Brain microvascular endothelial cell (primary cell): ENCODE measurements around the gene GNG12.

Source experiments
- DNase-seq: peaks from one replicate; pipeline ENCODE4 v3.0.0-alpha.2; 2020
- H3K27ac ChIP-seq: fragments of 250-450 bp; sonication (Bioruptor Pico); 2 replicates; pipeline ENCODE4 v1.5.1; 2020; ENCODE audit warnings: mild to moderate bottlenecking, moderate library complexity
- H3K27me3 ChIP-seq: fragments of 250-450 bp; sonication (Bioruptor Pico); replicated peaks from 2 replicates; pipeline ENCODE4 v1.5.1; 2020; ENCODE audit warnings: mild to moderate bottlenecking
- H3K36me3 ChIP-seq: fragments of 250-450 bp; sonication (Bioruptor Pico); replicated peaks from 2 replicates; pipeline ENCODE4 v1.5.1; 2020; ENCODE audit warnings: mild to moderate bottlenecking
- H3K4me3 ChIP-seq: 2 replicates; pipeline ENCODE4 v1.5.1; 2011; ENCODE audit warnings: low read depth, mild to moderate bottlenecking, control low read depth, low read length, moderate library complexity
- in situ Hi-C: cut with HindIII; loops from 2 replicates; pipeline ENCODE4 v1.10.0; 2017; ENCODE audit warnings: low sequenced_read_pairs, low pct_ligation_motif_present
- TF ChIP-seq, protein P1 (sequence below): IDR thresholded peaks from 2 replicates; pipeline ENCODE4 v1.5.1; 2011; ENCODE audit warnings: low read depth, mild to moderate bottlenecking, moderate library complexity, low read length, control low read depth, inconsistent platforms; ENCODE audit errors: missing control alignments

GNG12 gene

DNA sequence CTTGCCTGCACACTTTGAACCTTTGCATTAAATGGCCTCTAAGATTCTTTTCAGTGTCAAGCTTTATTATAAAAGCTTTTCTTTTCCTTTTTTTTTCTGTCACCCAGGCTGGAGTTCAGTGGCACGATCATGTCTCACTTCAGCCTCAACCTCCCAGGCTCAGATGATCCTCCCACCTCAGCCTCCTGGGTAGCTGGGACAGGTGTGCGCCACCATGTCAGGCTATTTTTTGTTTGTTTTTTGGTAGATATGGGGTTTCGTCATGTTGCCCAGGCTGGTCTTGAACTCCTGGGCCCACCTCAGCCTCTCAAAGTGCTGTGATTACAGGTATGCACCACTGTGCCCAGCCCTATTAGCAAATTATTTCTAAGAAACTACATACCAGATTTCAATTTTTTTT lies 95.4 kb downstream of the GNG12 start:
- H3K27me3 ChIP-seq = no peaks in the 10 kb centered on the region
- TF ChIP-seq, protein P1, sequence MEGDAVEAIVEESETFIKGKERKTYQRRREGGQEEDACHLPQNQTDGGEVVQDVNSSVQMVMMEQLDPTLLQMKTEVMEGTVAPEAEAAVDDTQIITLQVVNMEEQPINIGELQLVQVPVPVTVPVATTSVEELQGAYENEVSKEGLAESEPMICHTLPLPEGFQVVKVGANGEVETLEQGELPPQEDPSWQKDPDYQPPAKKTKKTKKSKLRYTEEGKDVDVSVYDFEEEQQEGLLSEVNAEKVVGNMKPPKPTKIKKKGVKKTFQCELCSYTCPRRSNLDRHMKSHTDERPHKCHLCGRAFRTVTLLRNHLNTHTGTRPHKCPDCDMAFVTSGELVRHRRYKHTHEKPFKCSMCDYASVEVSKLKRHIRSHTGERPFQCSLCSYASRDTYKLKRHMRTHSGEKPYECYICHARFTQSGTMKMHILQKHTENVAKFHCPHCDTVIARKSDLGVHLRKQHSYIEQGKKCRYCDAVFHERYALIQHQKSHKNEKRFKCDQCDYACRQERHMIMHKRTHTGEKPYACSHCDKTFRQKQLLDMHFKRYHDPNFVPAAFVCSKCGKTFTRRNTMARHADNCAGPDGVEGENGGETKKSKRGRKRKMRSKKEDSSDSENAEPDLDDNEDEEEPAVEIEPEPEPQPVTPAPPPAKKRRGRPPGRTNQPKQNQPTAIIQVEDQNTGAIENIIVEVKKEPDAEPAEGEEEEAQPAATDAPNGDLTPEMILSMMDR = no peak
- DNase-seq = no peak
- no peak overlapping the region for H3K4me3 ChIP-seq
- in situ Hi-C loops = no loop called here
- H3K36me3 ChIP-seq = peaks cover 10% of the 10 kb centered on the region
- H3K27ac ChIP-seq = peak overlapping the region; percentile 92

DNA sequence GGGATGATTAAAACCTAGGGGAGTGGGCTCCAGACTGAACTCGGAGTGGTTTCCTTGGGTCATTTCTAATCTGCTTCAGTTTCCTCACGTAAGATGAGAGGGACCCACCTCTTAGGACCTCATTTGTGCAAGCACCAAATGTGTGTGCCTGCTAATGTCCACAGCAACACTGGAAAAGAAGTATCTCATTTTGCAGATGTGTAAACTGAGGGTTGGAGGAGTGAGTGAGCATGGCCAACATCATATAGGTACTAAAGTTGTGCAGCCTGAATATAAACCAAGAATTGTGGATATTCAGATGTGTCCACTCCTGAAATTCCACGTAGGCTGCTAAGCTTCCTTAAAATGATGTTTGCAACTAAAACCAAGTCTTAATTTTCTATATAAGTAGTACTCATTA lies 96.5 kb downstream of the GNG12 start:
- H3K4me3 ChIP-seq = no peak overlapping the region
- no peak for DNase-seq
- no peaks in the 10 kb centered on the region for H3K27me3 ChIP-seq
- H3K36me3 ChIP-seq = peaks cover 10% of the 10 kb centered on the region
- peak overlapping the region; percentile 92 for H3K27ac ChIP-seq
- in situ Hi-C loops = no loop called here
- TF ChIP-seq, protein P1 = no peak

DNA sequence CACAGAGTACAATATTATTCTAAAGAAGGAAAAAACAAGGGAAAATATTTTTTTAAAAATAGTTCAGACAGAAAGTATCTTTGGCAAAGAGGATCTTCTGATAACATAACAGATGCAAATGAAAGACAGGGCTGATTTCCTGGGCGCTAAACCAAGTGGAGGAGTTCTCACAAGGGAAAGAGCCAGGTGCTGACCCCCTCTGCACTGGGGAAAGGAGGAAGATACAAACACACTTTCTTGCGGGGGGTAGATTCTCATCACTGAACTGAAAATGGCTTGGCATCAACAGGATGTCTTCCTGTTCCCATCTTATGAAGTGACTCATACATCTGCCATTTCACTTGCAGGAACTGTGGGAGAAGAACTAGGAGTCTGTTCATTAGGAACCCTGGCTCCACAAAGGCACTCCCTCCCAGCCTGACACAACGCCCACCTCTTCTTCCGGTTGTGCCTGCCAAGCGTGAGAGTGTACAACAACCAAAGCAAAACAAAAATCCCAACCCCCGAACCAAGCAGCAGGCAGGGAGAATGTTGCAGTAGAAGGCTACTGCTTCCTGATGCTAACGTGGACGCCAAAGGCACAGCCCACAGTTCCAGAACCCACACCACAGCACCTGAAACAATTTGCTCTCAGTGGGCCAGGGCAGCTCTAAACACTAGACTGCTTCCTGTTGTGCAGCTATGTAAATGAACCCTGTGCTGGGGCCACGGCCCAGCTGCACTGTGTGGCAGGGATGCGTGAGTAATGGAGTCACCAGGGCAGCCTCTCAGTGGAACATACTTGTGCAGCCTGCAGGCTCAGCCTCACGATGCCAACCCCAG lies 97.2 kb downstream of the GNG12 start:
- H3K27ac ChIP-seq = peak overlapping the region; percentile 92
- DNase-seq = peak; percentile 95
- H3K36me3 ChIP-seq = peaks cover 10% of the 10 kb centered on the region
- in situ Hi-C loops = no loop called here
- TF ChIP-seq, protein P1 = no peak
- peak overlapping the region; percentile 18 for H3K4me3 ChIP-seq
- H3K27me3 ChIP-seq = no peaks in the 10 kb centered on the region

DNA sequence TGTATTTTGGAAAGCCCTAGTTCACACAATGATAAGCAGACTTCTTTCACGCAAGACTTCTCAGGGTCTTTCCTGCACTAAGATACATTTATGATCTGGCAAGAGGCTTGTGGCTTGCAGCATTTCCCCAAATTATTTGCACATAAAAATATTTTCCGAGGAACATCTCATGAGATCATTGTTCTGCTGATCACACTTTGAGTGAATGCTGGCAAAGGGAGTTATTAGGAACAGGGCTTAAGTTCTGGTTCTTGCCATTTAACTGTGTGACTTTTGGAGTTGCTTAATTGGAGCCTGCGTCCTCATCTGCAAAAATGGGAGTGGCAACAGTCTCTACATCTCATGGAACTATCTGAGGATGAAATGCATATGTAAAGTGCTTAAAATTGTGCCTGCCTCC lies 98.1 kb downstream of the GNG12 start:
- TF ChIP-seq, protein P1 = no peak
- Histone ChIP-seq H3K27ac (peak overlapping the region; percentile 92), H3K27me3 (no peaks in the 10 kb centered on the region), H3K4me3 (no peak overlapping the region), H3K36me3 (peaks cover 6% of the 10 kb centered on the region)
- no peak for DNase-seq
- in situ Hi-C loops = no loop called here

DNA sequence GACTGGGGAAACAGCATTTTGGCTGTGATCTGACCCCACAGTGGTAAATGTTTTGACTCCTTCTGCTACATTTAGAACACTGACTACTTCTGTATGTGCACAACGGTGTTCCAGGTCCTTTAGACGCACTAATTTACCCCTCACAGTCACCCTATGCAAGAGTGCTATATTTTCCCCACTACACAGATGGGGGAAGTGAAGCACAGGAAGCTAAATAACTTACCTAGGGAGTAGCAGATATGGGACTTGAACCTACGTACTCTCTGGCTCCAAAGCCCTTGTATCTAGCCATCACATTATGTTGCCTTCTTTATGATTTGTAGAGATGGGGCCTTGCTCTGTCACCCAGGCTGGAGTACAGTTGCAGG lies 99.0 kb downstream of the GNG12 start:
- no peak for DNase-seq
- H3K27ac ChIP-seq = peak overlapping the region; percentile 92
- no peak overlapping the region for H3K4me3 ChIP-seq
- TF ChIP-seq, protein P1 = no peak
- H3K36me3 ChIP-seq = peaks cover 3% of the 10 kb centered on the region
- in situ Hi-C loops = no loop called here
- no peaks in the 10 kb centered on the region for H3K27me3 ChIP-seq
